Hepatocyte (in vitro differentiated cells): ENCODE results near the gene MYO1A. TPM values are rescaled to one million over a fixed set of nuclear protein-coding genes. Genes with fewer than 3 reads are reported as not detected.

Experiments used
- DNase-seq: peaks from one replicate; pipeline ENCODE4 v3.0.0-alpha.2; 2016; ENCODE audit warnings: low spot score
- H2AFZ ChIP-seq: fragments of 200-600 bp; sonication (generic); 2 replicates; pipeline ENCODE4 v1.6.0; 2016; ENCODE audit warnings: antibody characterized with exemption, mild to moderate bottlenecking
- H3K27ac ChIP-seq: fragments of 200-600 bp; sonication (generic); 2 replicates; pipeline ENCODE4 v1.5.1; 2016; ENCODE audit warnings: mild to moderate bottlenecking
- H3K27me3 ChIP-seq: fragments of 200-600 bp; sonication (generic); 2 replicates; pipeline ENCODE4 v1.6.1; 2016
- H3K36me3 ChIP-seq: fragments of 200-600 bp; sonication (generic); replicated peaks from 2 replicates; pipeline ENCODE4 v1.5.1; 2016; ENCODE audit warnings: low read depth; ENCODE audit not compliant: insufficient read depth
- H3K4me1 ChIP-seq: fragments of 200-600 bp; sonication (generic); 2 replicates; pipeline ENCODE4 v1.5.1; 2016; ENCODE audit warnings: mild to moderate bottlenecking, moderate library complexity; ENCODE audit not compliant: insufficient read depth
- H3K4me2 ChIP-seq: fragments of 200-600 bp; sonication (generic); 2 replicates; pipeline ENCODE4 v1.6.0; 2016
- H3K4me3 ChIP-seq: fragments of 200-600 bp; sonication (generic); 2 replicates; pipeline ENCODE4 v1.5.1; 2016; ENCODE audit warnings: mild to moderate bottlenecking
- H3K79me2 ChIP-seq: fragments of 200-600 bp; sonication (generic); 2 replicates; pipeline ENCODE4 v1.6.0; 2017; ENCODE audit warnings: mild to moderate bottlenecking
- H3K9me2 ChIP-seq: fragments of 200-600 bp; sonication (generic); replicated peaks from 2 replicates; pipeline ENCODE4 v1.6.0; 2017; ENCODE audit warnings: mild to moderate bottlenecking; ENCODE audit not compliant: insufficient read depth
- H3K9me3 ChIP-seq: fragments of 200-600 bp; sonication (generic); 2 replicates; pipeline ENCODE4 v1.5.1; 2016; ENCODE audit warnings: low read depth, mild to moderate bottlenecking
- H4K20me1 ChIP-seq: fragments of 200-600 bp; sonication (generic); 2 replicates; pipeline ENCODE4 v1.6.0; 2016; ENCODE audit warnings: mild to moderate bottlenecking; ENCODE audit not compliant: insufficient read depth, poor library complexity, severe bottlenecking
- EZH2 ChIP-seq: fragments of 200-600 bp; sonication (generic); IDR thresholded peaks from 2 replicates; pipeline ENCODE4 v1.6.1; 2016; ENCODE audit warnings: antibody characterized with exemption, mild to moderate bottlenecking, borderline replicate concordance
- EZH2phosphoT487 ChIP-seq: fragments of 200-600 bp; sonication (generic); IDR thresholded peaks from one replicate; pipeline ENCODE4 v1.6.1; 2018; ENCODE audit warnings: antibody characterized with exemption, mild to moderate bottlenecking, low read depth, moderate library complexity; ENCODE audit not compliant: unreplicated experiment, severe bottlenecking
- WGBS: methylation state at CpG from one replicate; pipeline ENCODE4 v1.1.6; 2016; ENCODE audit warnings: low lambda C conversion rate; ENCODE audit errors: missing lambda C conversion rate; 5-methylcytosine and 5-hydroxymethylcytosine counted together
- polyA plus RNA-seq: library from polyadenylated mRNA; unstranded; fragments of >200 nt; fragmentation: Nextera tagmentation; extraction: Ambion mirVana; gene quantifications from 2 replicates; pipeline ENCODE4 v1.2.1, GENCODE V29; 2016
- total RNA-seq: library from RNA; depleted of rRNA; stranded (reverse); fragments of >200 nt; gene quantifications from 2 replicates; pipeline ENCODE4 v1.2.3, GENCODE V29; 2014
- TF ChIP-seq, protein P1 (sequence below): fragments of 200-600 bp; sonication (generic); IDR thresholded peaks from 2 replicates; pipeline ENCODE4 v1.5.1; 2016; ENCODE audit warnings: antibody characterized with exemption, mild to moderate bottlenecking; ENCODE audit not compliant: poor library complexity

MYO1A gene
- total and polyA plus RNA-seq, 2 experiments from 2014 or later, result 23.8 to 29.2 TPM

DNA sequence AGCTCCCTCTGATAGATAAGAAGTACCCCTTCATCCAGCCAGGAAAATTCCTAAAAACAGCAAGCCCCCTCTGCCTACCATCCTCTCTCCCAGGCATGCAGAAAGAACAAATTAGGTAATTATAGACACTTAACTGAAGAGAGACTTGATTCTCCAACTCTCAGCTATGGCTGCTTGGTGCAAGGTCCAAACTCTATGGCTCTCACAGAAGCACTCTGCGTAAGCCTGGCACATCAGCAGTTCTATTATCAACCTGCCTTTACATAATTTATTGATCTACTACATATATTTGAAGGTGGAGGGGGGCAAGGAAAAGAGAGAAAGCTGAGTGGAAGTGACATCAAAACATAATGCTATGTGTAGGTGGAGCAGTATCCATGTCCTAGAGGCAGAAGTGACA lies 1.1 kb upstream of the MYO1A start:
- H4K20me1 ChIP-seq, result no peaks in the 10 kb centered on the region
- no peaks in the 10 kb centered on the region for H3K4me1 ChIP-seq
- no peak for DNase-seq
- no peaks in the 10 kb centered on the region for H3K9me2 ChIP-seq
- H3K4me2 ChIP-seq, result peak overlapping the region; percentile 73
- no peak overlapping the region for H2AFZ ChIP-seq
- TF ChIP-seq EZH2 (no peak), EZH2phosphoT487 (no peak)
- TF ChIP-seq, protein P1, sequence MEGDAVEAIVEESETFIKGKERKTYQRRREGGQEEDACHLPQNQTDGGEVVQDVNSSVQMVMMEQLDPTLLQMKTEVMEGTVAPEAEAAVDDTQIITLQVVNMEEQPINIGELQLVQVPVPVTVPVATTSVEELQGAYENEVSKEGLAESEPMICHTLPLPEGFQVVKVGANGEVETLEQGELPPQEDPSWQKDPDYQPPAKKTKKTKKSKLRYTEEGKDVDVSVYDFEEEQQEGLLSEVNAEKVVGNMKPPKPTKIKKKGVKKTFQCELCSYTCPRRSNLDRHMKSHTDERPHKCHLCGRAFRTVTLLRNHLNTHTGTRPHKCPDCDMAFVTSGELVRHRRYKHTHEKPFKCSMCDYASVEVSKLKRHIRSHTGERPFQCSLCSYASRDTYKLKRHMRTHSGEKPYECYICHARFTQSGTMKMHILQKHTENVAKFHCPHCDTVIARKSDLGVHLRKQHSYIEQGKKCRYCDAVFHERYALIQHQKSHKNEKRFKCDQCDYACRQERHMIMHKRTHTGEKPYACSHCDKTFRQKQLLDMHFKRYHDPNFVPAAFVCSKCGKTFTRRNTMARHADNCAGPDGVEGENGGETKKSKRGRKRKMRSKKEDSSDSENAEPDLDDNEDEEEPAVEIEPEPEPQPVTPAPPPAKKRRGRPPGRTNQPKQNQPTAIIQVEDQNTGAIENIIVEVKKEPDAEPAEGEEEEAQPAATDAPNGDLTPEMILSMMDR, result no peak
- H3K4me3 ChIP-seq, result no peak overlapping the region
- no peaks in the 10 kb centered on the region for H3K27me3 ChIP-seq
- H3K9me3 ChIP-seq, result no peaks in the 10 kb centered on the region
- WGBS, result 97% methylated on average over 1 of the region's 1 CpG
- peaks cover 2% of the 10 kb centered on the region for H3K79me2 ChIP-seq
- no peaks in the 10 kb centered on the region for H3K36me3 ChIP-seq
- no peak overlapping the region for H3K27ac ChIP-seq

DNA sequence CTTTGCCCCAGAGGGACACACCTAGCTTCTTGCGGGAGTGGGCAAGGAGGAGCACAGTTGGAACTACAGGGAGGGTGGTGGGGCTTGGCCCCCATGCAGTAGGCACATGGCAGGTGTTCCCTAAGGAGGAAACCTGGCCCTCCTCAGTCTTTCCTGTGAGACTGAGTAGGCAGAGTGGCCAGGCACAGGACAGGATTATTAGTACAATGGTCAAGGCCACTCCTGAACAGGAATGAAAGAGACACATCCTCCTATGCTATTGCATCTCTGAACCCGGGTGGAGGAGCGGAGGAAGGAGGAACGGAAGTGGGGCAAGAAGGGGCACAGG lies 846 bp downstream of the MYO1A start:
- Histone ChIP-seq H3K36me3 (no peaks in the 10 kb centered on the region), H3K4me3 (no peak overlapping the region), H3K9me2 (no peaks in the 10 kb centered on the region), H3K4me2 (peak overlapping the region; percentile 73), H3K27ac (peak overlapping the region; percentile 71), H2AFZ (no peak overlapping the region), H3K79me2 (peaks cover 2% of the 10 kb centered on the region), H3K4me1 (no peaks in the 10 kb centered on the region), H4K20me1 (no peaks in the 10 kb centered on the region), H3K27me3 (no peaks in the 10 kb centered on the region), H3K9me3 (no peaks in the 10 kb centered on the region)
- 82% methylated on average over 4 of the region's 4 CpGs for whole genome bisulfite sequencing
- no peak for DNase-seq
- TF ChIP-seq EZH2phosphoT487, result no peak
- TF ChIP-seq EZH2, result no peak
- TF ChIP-seq, protein P1, result no peak

DNA sequence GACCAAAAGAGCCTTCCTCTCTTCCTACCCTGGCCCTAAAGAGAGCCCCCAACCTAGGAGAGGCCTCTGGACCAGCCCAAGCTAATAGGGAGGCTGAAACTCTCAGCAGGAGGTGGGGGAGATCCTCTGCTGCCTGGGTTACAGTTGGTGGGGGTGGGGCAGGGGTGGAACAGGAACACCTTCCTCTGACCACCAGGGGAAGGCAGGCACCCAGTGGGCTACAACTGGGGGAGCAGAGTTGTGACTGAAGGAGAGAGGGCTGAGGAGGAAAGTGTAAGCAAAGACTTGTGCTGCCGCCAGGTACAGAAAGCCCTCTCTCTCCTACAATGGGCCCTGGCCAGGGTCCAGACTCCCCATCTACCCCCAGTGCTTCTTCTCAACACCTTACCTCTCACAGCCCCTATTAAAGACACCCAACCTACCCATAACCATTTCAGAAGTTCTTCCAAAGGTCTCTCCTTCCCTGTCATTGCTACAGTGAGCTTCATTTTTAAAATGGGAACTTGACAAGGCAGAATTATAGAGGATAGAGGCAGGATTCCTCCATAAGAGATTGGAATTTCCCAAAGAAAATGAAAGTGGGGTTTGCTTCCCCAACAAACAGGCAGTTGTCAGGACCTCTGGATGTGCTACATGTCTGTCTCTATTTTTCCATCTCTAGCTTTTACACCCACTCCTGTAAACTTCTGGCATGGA lies 1.4 kb downstream of the MYO1A start:
- H2AFZ ChIP-seq, result no peak overlapping the region
- H3K79me2 ChIP-seq, result peaks cover 2% of the 10 kb centered on the region
- H3K36me3 ChIP-seq, result no peaks in the 10 kb centered on the region
- H3K4me1 ChIP-seq, result no peaks in the 10 kb centered on the region
- H3K9me3 ChIP-seq, result no peaks in the 10 kb centered on the region
- H3K27me3 ChIP-seq, result no peaks in the 10 kb centered on the region
- H3K9me2 ChIP-seq, result no peaks in the 10 kb centered on the region
- no peak overlapping the region for H3K4me3 ChIP-seq
- H4K20me1 ChIP-seq, result no peaks in the 10 kb centered on the region
- 85% methylated on average over 1 of the region's 1 CpG for WGBS
- no peak for DNase-seq
- H3K27ac ChIP-seq, result peak overlapping the region; percentile 71
- H3K4me2 ChIP-seq, result peak overlapping the region; percentile 73
- no peak for TF ChIP-seq EZH2
- TF ChIP-seq, protein P1, result no peak
- no peak for TF ChIP-seq EZH2phosphoT487
